Measurements from ENCODE around the gene SEC14L1. TPM values are rescaled to one million over a fixed set of nuclear protein-coding genes. Genes with fewer than 3 reads are reported as not detected.

The SEC14L1 gene
- total RNA-seq, 1 donor from 2014 or later = 71.2 TPM

DNA sequence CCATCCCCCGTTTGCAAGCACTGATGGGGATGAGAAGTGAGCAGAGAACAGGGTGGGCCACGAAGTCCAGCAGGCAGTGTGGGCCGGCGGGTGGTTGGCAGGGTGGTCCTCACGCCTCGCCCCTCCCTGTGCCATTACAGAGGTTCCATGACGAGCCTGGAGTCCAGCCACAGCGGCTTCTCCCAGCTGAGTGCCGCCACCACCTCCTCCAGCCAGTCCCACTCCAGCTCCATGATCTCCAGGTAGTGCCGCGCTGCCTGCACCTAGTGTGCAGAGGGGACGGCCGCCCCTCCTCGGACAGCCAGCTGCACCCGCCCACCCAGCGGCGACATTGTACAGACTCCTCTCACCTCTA is 73.0 kb downstream of the SEC14L1 start:
- DNase-seq (ENCODE audit: low spot score) = no peak

DNA sequence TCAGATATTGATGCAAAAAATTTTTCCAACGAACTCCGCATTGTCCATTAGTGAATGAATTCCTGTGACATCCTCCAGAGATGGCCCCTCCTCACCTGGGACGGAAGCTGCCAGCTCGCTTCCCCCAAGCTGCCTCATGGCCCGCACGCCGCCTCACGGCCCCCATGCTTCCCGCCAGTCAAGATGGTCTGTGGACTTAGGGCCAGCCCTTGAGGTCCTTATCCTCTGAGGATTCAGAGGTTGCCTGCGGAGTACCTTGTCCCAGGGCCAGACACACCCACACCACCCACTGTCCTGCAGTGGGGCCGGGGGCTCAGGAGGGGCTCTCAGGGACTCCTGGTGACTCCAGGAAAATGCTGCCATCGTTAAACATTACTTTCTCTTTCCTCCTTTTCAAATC is 73.6 kb downstream of the SEC14L1 start:
- no peak for DNase-seq (ENCODE audit: low spot score)

DNA sequence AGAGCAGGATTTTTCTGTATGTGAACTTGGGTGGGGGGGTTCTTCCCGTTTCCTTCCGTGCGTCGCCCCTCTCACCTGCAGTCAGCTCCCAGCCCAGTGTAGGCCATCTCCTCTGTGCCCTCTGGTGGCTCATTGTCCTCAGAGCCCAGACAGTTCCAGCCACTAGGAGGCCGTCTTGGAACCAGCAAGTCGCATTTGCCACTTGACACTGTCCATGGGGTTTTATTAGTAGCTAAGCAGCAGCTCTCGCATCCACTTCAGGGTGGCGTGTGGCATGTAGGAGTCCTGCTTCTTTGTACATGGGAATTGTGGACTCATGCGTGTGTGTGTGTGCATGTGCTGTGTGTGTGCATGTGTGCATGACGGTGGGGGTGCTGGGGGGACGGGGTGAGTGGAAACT is 74.0 kb downstream of the SEC14L1 start:
- DNase-seq (ENCODE audit: low spot score) = peak; percentile 28

DNA sequence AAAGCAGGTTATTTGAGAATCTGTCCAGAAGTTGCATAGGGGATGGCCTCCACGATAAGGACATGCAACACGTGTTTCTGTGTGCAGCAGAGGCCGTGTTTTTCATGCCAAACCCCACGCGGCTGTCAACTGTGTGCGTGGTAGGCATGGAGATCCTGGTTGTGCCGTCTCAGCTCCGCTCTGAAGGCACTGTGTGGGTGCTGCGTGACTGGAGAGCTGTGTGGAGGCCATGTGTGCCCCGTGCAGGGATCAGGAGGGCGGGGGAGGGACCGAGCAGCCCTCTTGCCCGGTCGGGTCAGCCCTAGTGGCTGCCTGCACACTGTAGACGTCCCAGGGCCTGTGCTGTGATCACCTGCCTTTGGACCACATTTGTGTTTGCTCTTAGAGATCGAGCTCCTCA is 74.5 kb downstream of the SEC14L1 start:
- DNase-seq (ENCODE audit: low spot score) = no peak

DNA sequence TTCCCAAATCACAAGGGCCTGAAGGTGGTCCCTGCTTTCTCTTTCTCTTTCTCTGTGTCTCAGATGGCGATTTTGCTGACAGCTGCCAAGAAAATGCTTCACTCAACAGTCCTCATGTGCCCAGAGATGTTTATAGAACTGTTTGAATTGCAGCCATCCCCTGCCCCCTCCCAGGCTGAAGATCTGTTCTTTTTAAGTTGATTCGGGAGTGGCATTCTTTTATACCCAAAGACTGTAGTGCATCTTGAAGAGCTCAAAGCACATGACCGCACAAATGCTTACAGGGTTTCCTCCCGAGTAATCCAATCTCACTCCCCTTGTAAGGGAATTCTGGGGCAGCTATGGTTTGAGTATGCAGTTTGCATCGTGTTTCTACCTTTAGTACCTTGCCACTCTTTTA is 75.7 kb downstream of the SEC14L1 start:
- DNase-seq (ENCODE audit: low spot score) = no peak

DNA sequence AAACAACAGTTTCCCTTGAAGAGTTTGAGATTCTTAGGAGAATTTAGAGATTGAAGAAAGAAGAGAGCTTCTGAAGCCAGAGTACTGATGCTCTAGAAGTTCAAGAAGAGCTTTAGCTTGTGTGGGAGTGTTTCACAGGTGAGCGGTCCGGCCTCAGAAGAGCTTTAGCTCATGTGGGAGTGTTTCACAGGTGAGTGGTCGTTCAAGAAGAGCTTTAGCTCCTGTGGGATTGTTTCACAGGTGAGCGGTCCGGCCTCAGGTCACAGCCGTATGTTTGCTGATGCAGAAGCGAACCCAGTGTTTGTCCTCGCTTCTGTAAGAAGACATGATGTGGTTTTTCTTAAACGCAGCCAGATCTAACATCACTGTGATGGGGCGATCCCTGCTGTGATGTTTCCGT is 76.4 kb downstream of the SEC14L1 start:
- DNase-seq (ENCODE audit: low spot score) = no peak

DNA sequence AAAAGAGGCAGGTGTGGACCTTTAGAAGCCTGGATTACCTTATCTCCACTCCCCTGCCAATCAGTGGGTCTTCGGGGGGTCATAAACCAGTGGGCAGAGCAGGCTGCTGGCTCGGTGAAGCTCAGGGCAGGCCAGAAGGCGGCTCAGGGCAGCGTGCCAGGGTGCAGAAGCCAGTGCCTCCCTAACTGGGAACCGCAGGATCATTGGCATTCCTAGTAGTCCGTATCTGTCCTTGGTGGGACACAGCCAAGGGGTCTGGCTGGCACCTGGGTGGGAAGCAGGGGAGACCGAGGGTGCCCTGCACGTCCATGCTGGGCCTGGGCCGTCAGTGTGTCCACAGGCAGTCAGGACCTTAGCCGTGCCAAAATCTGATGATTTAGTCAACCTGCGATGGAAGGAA is 76.8 kb downstream of the SEC14L1 start:
- no peak for DNase-seq (ENCODE audit: low spot score)

DNA sequence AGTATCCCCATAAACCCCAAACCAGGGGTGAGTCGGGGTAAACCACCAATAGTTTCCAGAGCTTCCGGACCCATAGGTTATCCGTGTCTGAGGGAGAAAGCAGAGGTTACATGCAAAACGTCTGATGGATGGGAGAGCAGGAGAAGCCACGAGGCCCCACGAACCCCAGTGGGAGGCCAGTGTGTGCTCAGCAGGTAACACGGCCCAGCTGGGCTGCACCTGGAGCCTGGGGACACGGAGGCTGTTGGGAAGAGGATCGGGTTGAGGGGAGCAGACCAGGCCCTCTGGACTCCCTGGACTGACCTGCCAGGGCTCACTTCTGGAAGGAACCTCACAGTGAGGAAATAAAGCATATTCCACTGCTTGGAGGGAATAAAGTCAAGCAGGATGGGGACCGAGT is 78.1 kb downstream of the SEC14L1 start:
- no peak for DNase-seq (ENCODE audit: low spot score)

DNA sequence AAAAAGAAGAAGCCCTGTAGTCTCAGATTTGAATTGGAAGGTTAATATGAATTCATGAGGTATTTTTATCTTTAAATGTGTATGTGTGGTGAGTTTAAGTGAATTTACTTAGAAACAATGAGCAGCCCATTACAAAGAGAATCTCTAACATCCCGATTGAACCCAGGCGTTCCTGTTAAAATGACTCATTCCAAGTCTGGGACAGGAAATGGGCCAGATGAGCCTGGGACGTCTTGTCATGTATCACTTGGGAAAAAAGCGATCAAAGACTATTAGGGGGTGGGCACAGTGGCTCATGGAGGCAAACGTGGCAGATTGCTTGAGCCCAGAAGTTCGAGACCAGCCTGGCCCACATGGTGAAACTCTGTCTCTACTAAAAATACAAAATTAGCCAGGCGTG is 81.6 kb downstream of the SEC14L1 start:
- no peak for DNase-seq (ENCODE audit: low spot score)

DNA sequence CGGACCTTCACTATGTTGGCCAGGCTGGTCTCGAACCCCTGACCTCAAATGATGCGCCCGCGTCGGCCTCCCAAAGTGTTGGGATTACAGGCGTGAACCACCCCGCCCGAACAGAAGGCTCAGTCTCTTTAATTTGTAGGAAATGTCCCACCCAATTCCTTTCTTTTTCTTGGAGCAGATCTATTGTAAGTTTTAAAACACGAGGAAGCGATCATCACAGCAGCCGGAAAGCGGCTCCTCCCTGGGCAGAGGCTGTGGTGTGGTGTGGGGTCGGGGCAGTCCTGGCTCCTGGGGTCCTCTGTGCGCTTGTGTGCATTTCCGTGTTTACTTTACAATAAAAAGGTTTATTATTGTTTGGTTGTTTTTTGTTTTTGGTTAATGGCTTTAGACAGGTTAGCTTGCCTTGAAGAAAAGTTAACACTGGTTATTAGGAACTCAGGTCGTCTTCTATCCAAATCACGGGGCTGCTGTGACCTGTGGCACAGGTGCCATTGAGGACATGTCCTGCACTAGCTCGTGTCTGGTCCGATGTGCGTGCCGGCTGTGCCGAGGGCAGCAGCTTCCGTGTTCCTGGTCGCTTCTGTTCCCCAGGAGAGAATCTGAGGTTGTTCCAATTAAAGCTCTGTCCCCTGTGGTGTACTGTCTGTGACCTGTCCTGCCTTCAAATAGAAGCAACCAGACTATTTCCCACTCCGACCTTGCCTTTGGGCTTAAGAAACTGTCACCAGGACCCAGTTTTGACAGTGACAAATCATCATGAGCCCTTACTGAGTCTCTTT is 83.1 kb downstream of the SEC14L1 start:
- no peak for DNase-seq (ENCODE audit: low spot score)

DNA sequence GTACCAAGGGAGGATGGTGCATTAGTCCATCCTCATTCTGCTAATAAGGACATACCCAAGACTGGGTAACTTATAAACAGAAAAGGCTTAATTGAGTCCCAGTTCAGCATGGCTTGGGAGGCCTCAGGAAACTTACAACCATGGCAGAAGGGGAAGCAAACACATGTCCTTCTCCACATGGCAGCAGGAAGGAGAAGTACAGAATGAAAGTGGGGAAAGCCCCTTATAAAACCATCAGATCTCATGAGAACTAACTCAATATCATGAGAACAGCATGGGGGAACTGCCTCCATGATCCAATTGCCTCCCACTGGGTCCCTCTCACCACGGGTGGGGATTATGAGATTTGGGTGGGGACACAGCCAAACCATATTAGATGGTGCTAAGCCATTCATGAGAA is 84.5 kb downstream of the SEC14L1 start:
- DNase-seq (ENCODE audit: low spot score) = no peak

DNA sequence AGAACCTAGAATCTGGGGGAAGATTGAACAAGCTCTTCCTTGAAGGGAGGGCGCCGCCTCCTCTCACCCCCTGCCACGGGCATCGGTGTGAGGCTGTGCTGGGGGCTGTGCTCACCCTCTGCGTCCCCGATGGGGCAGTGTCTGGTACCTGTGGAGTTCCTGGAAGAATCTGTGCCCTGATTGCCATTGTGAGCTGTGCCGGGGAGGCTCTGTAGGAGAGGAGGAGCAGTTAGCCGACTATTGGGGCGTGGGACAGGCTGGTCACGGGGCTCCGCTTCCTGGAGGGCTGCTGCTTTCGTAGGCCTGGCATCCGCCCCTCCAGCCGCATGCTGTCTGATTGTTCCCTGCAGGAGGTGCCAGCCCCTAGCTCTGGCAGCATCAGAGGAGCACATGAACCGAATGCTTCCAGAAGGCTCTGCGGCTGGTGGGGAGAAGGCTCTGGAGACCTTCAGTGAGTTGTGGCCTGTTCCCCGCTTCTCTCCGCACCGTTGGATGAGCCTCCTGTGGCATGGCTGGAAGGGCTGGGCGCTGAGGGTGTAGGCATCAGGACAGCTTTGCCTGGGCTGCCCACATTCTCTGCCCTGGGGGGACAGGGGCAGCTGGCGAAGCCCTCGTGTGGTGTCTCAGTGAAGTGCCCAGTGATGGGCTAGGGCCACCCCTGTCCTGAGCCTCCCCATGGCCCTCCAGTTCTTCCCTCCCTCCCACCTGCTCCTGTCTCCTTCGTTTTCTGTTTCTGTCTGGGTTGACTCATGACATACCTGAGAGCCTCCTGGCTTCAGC is 86.9 kb downstream of the SEC14L1 start:
- no peak for DNase-seq (ENCODE audit: low spot score)

DNA sequence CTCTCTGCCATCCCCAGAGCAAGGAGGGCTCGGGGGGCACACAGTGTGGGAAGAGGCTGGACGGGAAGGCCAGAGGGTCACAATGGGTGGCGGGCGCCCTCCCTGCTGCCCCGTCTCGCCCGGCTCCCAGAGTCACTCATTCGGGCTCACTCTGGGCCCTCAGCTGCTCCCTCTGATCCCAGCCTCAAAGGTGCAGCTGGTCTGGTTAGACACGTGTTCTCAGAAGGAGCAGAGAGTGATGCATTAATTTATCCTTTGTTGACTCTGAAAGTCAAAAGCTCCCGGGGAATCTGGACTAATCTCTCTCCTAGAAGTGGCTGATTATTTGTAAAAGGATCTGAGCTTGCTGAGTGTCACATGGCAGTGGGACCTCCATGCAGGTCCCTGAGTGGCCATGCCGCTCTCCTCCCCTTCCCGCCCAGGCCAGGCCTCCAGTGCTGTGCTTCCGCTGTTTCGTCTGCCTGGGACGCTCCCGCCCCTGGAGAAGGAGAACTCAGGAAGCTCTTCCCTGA is 87.5 kb downstream of the SEC14L1 start:
- no peak for DNase-seq (ENCODE audit: low spot score)

DNA sequence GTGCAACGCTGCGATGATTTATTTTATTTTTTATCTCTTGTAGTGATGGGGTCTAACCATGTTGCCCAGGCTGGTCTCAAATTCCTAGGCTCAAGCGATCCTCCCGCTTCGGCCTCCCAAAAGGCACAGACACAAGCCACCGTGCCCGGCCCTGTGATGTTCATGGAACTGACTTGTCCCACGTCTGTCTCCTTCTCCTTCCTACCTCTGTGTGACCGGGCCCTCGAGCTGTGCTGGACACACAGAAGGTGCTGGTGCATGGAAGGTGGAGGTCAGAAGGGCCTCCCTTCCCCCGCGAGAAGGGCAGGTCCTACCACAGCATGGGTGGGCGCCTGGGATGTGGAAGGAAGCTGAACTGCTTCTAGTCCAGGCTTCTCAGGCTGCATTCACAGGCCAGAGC is 88.0 kb downstream of the SEC14L1 start:
- DNase-seq (ENCODE audit: low spot score) = no peak

DNA sequence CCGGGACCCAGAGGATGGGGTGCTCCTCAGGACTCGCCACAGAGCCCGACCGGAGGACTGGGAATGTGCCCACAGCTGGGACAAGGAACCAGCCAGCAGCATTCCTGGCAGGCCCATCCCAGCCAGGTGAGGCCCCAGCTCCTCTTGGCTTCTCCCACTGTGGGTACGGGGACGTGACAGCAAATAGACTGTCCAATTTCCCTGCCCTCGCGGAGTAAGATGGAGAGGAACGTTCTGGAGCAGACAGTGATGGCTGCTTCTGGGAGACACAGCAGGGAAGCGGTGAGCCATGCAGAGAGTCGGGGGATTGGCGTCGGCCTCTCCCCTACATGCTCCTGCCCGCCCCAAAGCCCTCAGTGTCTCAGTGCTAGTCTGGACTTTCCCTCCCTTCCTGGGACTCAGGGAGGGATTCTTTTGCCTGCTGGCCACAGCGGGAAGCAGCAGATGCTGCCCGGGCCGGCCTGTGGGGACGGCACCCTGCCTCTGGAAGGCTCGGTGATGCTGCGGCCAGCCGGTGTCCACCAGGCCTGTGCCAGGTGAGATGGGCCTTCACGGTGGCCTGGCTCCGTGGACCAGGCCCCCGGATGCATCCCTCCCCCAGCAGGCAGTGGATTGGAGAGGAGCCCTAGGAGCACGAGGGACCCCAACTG is 89.1 kb downstream of the SEC14L1 start:
- no peak for DNase-seq (ENCODE audit: low spot score)

DNA sequence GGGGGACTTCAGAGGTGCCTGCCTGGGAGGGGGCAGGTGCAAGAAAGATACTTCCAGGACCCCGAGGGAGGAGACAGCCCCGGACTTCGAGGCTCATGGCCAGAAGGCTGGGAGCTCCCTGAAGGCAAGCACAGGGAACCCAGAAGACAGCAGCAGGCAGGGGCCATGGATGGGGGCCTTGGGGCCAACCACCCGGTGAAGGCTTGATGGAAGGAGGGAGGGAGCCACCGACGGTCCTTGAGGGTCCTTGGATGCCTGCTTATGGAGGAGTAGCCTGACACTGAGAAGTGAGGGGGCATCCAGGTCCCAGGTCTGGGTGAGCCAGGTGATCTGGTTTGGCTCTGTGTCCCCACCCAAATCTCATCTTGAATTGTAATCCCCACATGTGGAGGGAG is 89.7 kb downstream of the SEC14L1 start:
- no peak for DNase-seq (ENCODE audit: low spot score)

DNA sequence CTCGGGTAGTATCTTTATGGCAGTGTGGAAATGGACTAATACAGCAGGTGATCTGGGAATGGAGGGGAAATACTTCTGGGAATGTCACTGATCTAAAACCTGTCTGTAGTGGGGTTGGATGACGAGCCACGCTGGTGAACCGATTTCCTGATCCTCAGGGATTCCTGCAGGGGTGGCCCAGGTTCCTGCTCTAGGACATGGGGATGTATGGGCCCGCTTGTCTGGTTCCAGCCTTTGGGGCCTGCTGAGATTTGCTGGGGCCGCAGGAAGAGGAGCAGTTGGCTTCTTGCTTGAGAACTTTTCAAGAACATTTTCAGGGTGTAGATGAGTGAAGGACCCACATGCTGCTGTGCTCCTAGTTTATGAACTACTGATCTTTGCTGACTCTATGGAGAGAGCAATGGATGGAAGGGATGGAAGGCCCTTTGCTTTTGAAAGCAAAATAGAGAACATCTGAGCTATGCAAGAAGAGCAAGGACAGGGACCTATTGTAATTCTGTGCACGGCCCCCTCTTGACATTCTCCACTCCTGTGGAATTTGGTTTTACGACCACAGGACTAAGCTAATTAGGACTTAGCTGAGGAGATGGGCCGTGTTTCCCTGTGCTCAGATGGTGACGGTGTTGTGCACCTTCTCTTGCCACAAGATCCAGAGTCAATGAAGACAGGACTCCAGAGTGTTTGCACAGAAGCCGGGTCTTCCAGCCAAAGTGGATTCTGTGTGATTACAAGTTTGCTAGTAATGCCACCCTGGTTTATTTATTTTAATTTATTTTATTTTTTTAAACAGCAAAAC is 90.5 kb downstream of the SEC14L1 start:
- no peak for DNase-seq (ENCODE audit: low spot score)

DNA sequence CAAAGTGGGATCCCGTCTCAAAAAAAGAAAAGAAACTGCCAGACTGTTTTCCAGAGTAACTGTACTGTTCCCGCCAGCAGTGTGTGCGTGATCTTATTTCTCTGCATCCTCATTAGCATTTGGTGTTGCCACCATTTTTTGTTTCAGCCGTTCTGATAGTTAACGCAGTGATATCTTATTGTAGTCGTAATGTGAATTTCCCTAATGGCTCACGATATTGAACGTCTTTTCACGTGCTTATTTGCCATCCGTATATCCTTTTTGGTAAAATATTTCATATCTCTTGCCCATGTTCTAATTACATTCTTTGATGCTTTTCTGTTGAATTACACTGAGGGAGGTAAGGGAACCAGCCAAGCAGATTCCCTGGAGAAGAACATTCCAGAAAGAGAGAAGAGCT is 92.4 kb downstream of the SEC14L1 start:
- no peak for DNase-seq (ENCODE audit: low spot score)

DNA sequence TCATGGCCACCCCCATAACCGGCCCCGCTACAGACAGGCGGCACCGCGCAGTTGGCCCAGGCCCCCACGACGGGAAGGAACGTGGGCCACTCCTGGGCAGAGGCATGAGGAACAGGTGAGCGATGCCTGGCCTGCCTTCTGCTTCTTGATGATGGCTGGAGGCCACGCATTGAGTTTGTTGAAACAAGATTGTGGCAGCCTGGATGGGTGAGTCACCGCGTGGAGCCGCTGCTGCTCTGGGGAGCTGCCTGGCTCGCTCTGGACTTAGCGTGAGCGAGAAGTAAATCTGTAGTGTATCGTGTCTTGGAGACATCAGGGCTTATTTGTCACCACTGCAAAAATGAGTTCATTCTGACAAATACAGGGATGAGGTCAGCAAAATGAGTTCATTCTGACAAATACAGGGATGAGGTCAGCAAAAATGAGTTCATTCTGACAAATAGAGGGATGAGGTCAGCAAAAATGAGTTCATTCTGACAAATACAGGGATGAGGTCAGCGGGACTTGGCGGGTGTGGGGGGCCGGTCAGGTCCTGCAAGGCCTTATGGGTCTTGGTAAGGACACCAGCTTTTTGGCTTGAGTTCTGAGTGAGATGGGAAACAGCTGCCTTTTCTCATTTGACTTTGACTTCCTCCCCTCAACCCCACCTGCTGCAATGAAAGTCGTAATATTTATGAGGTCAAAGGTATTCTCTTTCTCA is 93.0 kb downstream of the SEC14L1 start:
- no peak for DNase-seq (ENCODE audit: low spot score)

DNA sequence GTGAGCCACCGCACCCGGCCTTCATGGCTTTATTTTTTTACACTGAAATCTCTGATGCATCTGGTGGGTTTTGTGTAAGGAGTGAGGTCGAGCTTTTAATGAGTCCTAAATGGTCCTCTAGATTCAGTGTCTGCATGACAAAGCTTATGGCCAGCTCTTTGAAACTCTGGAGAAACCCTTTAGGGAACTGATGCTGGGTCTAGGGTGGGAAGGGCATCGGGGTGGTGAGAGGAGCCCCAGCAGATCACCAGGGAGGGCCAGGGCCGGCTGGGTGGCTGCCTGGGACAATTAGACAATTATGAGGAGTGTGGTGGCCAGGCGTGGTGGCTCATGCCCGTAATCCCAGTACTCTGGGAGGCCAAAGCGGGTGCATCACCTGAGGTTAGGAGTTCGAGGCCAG is 93.9 kb downstream of the SEC14L1 start:
- DNase-seq (ENCODE audit: low spot score) = no peak

DNA sequence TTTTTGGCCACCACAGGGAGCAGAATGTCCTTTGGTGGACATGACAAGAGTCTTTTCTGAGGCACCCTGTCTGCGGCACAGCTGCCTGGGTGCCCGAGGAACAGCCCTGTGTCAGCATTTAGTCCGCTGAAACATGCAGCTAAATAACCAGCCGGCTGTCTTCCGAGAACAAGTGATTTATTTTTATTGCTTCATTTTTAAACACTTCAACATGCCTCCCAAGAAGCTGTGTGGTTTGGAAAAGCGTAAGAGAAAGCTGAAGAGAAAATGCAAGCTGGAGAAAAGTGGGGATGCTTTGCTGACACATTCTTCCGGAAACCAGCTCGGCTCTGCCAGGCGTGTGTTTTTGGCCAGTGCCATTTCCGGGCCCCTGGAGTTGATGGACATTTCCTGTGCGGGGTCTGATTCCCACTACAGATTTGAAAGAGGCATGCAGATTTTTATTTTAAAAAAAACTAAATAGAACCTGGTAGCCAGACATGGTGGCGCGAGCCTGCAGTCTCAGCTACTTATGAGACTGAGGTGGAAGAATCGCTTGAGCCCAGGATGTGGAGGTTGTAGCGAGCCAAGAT is 94.7 kb downstream of the SEC14L1 start:
- DNase-seq (ENCODE audit: low spot score) = peak; percentile 28

Measured in mucosa of gallbladder (tissue), 1 donor.